HUES6 (cell line): ENCODE data around the gene MEG3.
"Not testable (repeated sequence)": the region's sequence is repeated elsewhere in the genome, so short reads cannot be mapped to it uniquely, and the experiment has no call there.

Experiments used
- H3K27ac ChIP-seq: 2 replicates; pipeline ENCODE4 v1.7.0; 2013; ENCODE audit warnings: low read depth, mild to moderate bottlenecking, low read length, inconsistent platforms
- H3K27me3 ChIP-seq: 2 replicates; pipeline ENCODE4 v1.6.1; 2013; ENCODE audit warnings: low read length; ENCODE audit not compliant: control insufficient read depth, insufficient read depth
- H3K36me3 ChIP-seq: 2 replicates; pipeline ENCODE4 v1.6.1; 2013; ENCODE audit warnings: low read length; ENCODE audit not compliant: control insufficient read depth, insufficient read depth
- H3K4me1 ChIP-seq: 2 replicates; pipeline ENCODE4 v1.6.1; 2013; ENCODE audit warnings: low read length; ENCODE audit not compliant: control insufficient read depth, insufficient read depth
- H3K4me3 ChIP-seq: 2 replicates; pipeline ENCODE4 v1.5.1; 2013; ENCODE audit warnings: low read depth, low read length
- H3K9ac ChIP-seq: one replicate; pipeline ENCODE4 v1.6.1; 2013; ENCODE audit warnings: mild to moderate bottlenecking, low read length
- H3K9me3 ChIP-seq: 2 replicates; pipeline ENCODE4 v1.6.1; 2013; ENCODE audit warnings: low read depth, low read length; ENCODE audit not compliant: control insufficient read depth, insufficient read depth

The MEG3 gene

DNA sequence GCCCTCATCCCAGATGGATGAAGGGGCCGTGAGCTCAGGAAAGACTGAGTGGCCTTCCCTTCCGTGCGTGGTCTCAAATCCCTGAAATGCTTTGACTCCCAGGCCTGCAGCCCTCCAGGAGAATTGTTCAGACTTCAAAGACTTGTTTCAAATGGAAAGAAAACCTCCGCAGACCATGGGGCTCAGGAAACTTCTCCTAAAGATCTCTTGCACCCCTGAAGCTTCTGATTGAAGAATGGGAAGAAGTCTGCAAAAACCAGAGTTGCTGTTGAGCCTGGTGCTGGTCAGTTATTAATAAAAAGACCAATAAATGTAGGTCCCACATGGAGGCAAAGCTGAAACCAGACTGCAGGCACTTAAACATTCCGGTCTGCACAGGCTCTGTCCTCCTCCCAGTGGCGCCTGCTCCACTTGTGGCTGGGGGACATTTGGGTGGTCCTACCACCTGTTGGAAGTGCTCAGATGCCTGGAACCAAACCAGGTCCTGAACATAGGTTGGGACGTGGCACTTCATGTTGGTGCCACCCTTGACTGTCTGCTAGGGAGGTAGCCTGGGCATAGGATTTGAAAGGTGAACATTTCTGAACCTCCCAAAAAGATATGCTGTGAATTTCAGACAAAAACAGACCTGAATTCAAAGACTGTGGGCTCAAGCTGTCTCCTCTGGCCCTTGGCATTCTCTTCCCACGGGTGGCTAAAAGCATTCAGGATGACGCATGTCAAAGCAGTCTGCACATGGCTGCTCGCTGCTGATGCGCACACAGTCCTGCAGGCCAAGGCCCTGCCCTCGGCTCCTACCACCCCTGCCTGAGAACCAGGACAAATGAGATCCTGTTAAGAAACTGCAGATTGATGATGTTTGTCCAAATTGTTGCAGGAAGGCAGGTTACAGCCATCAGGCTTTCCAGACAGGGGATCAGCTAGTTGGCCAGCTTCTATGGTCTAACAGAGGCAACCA, 36.2 kb upstream of the MEG3 start:
- Histone ChIP-seq H3K4me1 (peaks cover 10% of the 10 kb centered on the region; the same call in 1 of the 2 replicates), H3K9me3 (no peaks in the 10 kb centered on the region), H3K4me3 (no peak overlapping the region), H3K27me3 (no peaks in the 10 kb centered on the region), H3K9ac (no peak overlapping the region), H3K36me3 (no peaks in the 10 kb centered on the region), H3K27ac (no peak overlapping the region)

DNA sequence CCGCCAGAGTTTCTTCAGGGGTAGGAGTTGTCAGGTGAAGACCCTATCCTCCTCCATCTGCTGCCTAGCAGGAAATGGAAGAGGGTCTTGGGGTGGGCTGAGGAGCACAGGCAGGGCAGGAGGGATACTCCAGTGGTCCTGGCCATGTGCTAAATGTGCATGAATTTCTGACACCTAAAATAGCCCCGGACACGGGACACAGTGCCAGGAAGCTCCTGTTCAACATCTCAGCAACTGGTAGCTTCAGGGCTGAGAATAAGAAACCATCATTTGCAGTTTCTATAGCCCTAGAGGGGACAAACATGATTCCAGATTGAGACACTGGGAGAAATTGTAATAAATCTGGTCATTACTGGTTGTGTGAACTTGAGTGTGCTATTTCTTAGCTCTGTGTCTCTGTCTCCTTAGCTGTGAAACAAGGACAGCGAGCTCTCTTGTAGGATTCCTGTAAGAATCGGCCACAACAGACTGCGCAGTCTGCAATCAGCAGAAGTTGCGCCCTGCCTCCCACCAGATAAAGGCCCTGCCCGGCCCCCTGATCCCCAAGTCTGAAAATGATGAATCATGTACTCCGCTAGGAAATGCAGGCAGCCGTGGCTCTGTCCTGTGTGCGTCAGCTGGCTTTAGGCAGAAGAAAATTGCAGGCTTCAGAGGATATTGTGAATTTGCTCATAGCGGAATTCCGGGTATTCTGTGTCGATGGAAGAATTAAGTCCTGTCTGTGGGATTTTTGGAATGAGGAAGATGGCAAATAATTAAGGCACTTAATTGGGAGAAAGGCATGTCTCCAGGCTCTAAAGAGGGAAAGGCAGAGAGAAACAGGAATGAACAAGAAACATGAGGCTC, 35.2 kb upstream of the MEG3 start:
- Histone ChIP-seq H3K27me3 (no peaks in the 10 kb centered on the region), H3K36me3 (no peaks in the 10 kb centered on the region), H3K4me1 (peaks cover 10% of the 10 kb centered on the region; the same call in 1 of the 2 replicates), H3K9me3 (no peaks in the 10 kb centered on the region), H3K4me3 (no peak overlapping the region), H3K9ac (no peak overlapping the region), H3K27ac (no peak overlapping the region)

DNA sequence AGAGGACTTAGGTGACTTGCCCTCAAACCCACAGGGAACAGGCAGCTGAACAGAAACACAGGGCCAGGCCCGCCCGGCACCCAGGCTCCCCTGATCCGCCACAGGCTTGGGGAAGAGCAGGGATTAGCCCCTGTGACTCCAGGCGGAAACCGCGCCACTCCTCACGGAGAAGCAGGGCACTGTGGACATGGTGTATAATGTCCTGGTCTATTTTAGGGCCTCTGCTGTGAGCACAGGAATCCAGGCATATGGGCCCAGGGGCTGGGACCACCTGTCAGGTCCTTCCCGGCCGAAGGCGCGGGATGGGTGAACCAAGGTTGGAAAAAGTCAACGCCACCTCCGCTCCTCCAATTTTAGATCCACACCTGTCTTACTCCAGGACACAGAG, 34.6 kb upstream of the MEG3 start:
- H3K9ac ChIP-seq: no peak overlapping the region
- H3K9me3 ChIP-seq: no peaks in the 10 kb centered on the region
- H3K36me3 ChIP-seq: no peaks in the 10 kb centered on the region
- no peak overlapping the region for H3K4me3 ChIP-seq
- H3K4me1 ChIP-seq: peaks cover 10% of the 10 kb centered on the region; the same call in 1 of the 2 replicates
- H3K27me3 ChIP-seq: no peaks in the 10 kb centered on the region
- no peak overlapping the region for H3K27ac ChIP-seq

DNA sequence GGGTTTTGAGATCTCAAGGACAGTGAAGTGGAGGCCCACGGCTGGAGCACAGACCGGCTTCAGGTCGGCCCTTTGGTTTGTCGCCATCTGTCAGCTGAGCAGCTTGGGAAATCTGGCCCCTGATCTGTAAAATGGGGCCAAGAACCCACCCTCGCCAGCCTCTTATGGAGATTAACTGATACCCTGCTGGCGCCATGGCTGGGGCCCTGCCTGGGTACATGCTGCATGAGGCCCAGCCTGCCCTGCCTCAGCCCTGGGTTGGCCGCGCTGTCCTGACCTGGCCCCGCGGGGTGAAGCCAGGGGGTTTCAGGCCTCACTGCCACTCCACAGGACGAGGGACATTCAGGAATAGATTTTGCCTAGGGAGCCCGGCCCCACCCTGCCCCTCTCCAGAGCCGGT, 33.9 kb upstream of the MEG3 start:
- H3K9ac ChIP-seq: no peak overlapping the region
- no peak overlapping the region for H3K27ac ChIP-seq
- H3K27me3 ChIP-seq: no peaks in the 10 kb centered on the region
- no peak overlapping the region for H3K4me3 ChIP-seq
- no peaks in the 10 kb centered on the region for H3K36me3 ChIP-seq
- H3K4me1 ChIP-seq: peaks cover 10% of the 10 kb centered on the region; the same call in 1 of the 2 replicates
- H3K9me3 ChIP-seq: no peaks in the 10 kb centered on the region

DNA sequence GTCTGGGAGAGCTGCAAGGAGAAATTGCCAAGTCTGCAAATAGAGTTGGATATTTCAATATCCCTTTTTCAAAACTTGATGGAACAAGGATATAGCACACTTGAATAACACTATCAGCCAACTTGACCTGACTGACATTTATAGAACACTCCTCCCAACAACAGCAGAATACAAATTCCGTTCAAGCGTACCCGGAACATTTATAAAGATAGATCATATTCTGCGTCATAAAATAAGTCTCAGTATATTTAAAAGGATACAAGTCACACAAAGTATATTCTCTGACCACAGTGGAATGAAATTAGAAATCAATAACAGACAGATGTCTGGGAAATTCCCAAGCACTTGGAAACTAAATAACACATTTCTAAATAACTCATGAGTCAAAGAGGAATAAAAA, 29.0 kb upstream of the MEG3 start:
- Histone ChIP-seq H3K27ac (no peak overlapping the region), H3K4me1 (peaks cover 6% of the 10 kb centered on the region; the same call in 1 of the 2 replicates), H3K9me3 (no peaks in the 10 kb centered on the region), H3K9ac (no peak overlapping the region), H3K36me3 (no peaks in the 10 kb centered on the region), H3K27me3 (no peaks in the 10 kb centered on the region), H3K4me3 (no peak overlapping the region)

DNA sequence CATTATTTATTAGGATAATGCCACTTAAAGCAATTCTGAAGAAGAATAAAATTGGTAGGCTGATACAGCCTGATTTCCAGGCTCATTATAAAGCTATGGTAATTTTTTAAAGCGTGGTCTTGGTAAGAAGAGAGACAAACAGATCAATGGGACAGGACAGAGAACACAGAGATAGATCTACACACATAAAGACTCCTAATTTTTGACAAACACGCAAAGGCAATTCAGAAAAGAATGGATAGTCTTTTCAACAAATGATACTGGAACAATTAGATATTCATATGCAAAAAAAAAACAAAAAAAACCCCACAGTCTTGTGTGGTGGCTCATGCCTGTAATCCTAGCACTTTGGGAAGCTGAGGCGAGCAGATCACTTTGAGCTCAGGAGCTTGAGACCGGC, 25.9 kb upstream of the MEG3 start:
- Histone ChIP-seq H3K27me3 (no peaks in the 10 kb centered on the region; the same call in 1 of the 2 replicates), H3K27ac (no peak overlapping the region), H3K36me3 (no peaks in the 10 kb centered on the region)

DNA sequence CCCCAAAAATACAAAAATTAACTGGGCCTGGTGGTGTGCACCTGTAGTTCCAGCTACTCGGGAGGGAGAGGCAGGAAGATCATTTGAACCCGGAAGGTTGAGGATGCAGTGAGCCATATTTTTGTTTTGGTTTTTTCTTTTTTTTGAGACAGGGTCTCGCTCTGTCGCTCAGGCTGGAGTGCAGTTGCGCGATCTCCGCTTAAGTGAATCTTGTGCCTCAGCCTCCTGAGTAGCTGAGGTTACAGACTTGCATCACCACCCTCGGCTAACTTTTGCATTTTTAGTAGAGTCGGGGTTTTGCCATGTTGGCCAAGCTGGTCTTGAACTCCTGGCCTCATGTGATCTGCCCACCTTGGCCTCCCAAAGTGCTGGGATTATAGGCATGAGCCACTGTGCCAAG, 24.5 kb upstream of the MEG3 start:
- not testable (repeated sequence) for H3K4me3 ChIP-seq, H3K9ac ChIP-seq, H3K27me3 ChIP-seq, H3K9me3 ChIP-seq, H3K36me3 ChIP-seq, H3K27ac ChIP-seq
- H3K4me1 ChIP-seq: peaks cover 27% of the 10 kb centered on the region

More for the DNA sequence above, 25.9 kb upstream of the MEG3 start:
- H3K4me1 ChIP-seq: peaks cover 20% of the 10 kb centered on the region
- no peaks in the 10 kb centered on the region for H3K9me3 ChIP-seq
- H3K4me3 ChIP-seq: no peak overlapping the region
- no peak overlapping the region for H3K9ac ChIP-seq

DNA sequence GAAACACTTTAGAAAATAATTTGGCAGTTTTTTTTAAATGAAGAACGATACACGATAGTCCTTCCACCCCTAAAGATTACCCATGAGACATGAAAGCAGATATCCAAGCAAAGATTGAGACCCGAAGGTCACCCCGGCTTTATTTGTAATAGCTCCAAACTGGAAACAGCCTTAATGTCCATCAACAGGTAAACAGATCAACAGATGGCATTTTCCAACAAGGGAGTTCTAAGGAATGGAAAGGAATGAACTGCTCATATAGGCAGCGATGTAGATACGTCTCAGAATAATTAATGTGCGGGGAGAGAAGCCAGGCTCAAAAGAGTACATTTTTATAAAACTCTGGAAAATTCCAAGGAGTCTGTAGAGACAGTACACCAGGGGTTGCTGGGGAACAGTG, 23.7 kb upstream of the MEG3 start:
- Histone ChIP-seq H3K4me1 (peaks cover 27% of the 10 kb centered on the region), H3K4me3 (no peak overlapping the region), H3K9ac (no peak overlapping the region), H3K27ac (no peak overlapping the region), H3K36me3 (no peaks in the 10 kb centered on the region), H3K9me3 (no peaks in the 10 kb centered on the region), H3K27me3 (no peaks in the 10 kb centered on the region; the same call in 1 of the 2 replicates)

DNA sequence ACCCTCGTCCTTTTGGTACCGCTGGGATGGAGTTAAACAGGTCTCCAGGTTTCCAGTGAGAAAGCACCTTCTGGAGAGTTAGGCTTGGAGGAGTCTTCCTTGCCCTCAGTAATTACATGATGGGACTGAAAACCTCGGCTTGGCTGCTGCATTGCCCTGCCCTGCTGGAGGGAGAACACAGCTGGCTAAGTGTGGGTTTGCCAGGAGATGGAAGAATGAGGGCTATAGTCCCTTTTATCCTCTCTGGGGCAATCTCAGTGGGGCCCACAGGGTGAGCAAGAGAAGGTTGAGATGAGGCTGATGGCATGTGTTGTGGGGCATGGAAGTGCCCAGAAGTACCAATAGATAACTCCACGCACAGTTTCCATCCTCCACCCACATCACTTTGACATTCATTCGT, 23.2 kb upstream of the MEG3 start:
- Histone ChIP-seq H3K4me3 (no peak overlapping the region), H3K4me1 (peaks cover 27% of the 10 kb centered on the region), H3K27me3 (no peaks in the 10 kb centered on the region; the same call in 1 of the 2 replicates), H3K36me3 (no peaks in the 10 kb centered on the region), H3K9ac (no peak overlapping the region), H3K27ac (no peak overlapping the region), H3K9me3 (peaks cover 5% of the 10 kb centered on the region)

DNA sequence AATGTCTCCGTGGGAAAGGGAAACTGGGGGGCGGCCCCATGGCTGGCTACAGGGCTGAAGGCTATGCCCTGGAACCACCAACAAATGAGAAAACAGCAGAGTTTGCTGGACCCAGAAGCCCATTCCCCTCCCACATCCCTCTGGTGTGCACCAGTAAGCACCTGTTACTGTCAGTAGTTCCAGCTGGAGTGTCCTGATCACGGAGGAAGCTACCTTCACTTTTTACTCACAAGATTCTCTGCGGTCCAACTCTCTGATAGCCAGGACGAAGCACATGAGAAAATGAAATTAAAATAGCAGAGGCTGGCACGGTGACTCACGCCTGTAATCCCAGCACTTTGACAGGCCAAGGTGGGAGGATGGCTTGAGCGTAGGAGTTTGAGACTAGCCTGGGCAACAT, 22.7 kb upstream of the MEG3 start:
- no peak overlapping the region for H3K27ac ChIP-seq
- no peaks in the 10 kb centered on the region; the same call in 1 of the 2 replicates for H3K27me3 ChIP-seq
- H3K4me1 ChIP-seq: peaks cover 27% of the 10 kb centered on the region

DNA sequence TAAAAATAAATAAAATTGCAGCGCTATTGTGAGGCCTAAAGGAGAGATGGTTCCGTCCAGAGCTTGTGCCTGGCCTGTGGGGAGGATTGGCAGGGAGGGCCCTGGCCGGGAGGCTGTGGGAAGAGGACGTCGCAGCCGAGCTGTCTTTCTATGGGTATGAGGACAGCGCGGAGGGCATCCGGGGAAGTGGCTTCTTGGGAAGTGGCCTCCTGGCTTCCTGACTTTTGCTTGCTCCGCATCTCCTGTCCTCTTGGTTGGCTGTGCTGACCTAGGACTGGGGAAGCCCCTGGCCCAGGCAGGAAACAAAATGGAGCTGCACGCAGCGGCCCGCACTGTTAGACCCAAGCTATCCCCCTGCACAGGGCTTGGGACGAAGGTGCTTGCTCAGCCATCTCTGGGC, 22.2 kb upstream of the MEG3 start:
- Histone ChIP-seq H3K4me3 (no peak overlapping the region), H3K9me3 (peaks cover 15% of the 10 kb centered on the region), H3K27me3 (no peaks in the 10 kb centered on the region; the same call in 1 of the 2 replicates), H3K36me3 (no peaks in the 10 kb centered on the region), H3K9ac (no peak overlapping the region), H3K27ac (no peak overlapping the region), H3K4me1 (peaks cover 27% of the 10 kb centered on the region)

More for the DNA sequence above, 22.7 kb upstream of the MEG3 start:
- peaks cover 10% of the 10 kb centered on the region for H3K9me3 ChIP-seq
- H3K4me3 ChIP-seq: no peak overlapping the region
- H3K36me3 ChIP-seq: no peaks in the 10 kb centered on the region
- H3K9ac ChIP-seq: no peak overlapping the region
